ENCODE measurements around the gene CFAP119. TPM values are rescaled to one million over a fixed set of nuclear protein-coding genes. Genes with fewer than 3 reads are reported as not detected.
"Not testable (repeated sequence)": the region's sequence is repeated elsewhere in the genome, so short reads cannot be mapped to it uniquely, and the experiment has no call there.

The CFAP119 gene
- total RNA-seq: 1 to 10 TPM; 5.9 to 7.8 TPM
- long read RNA-seq, partial matches to known transcripts: 0 of 4 reads
- long read RNA-seq, other reads (novel, unspliced or antisense): 3 of 4 reads

DNA sequence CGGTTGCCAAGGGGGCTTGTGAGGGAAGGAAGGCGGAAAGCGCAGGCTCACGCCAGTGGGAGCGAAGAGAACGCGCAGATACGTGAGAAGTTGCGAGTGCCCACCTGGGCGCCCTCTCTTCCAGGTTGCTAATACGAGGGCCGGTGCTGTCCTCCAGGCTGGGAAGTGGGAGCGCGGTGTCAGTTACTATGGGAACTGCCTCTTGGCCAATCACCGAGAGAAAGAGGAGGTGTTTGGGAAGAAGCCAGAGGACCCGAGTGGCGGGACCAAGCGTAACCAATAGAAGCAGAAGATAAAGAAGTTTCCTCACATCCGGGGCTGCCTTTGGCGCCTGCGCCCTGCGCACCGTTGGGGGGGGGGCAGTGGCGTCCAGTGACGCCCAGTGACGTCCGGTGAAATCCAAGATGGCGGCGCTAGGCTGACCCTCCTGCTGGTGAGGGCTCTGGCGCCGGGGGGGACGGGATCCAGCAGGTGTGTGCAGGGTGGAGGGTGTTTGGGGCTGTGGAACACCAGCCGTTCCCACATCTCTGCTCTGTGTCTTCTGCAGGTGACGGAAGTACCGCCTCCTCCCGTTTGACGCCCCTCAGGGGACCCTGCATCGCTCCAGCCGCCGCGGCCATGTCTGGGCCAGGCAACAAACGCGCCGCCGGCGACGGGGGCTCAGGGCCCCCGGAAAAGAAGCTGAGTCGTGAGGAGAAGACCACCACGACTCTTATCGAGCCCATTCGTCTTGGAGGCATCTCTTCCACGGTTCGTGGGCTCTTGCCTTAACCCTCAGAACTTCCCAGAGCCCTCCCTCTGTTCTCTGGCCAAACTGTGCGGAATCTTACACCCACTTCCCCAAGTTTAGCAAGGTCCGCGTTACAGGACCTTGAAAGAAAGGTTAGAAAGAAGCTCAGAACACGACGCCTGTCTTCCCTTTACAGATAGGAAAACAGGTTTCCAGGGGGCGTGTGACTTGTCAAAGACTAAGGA lies at the start of gene CFAP119, which contains the start of gene RNF40:
TSS of gene CFAP119 (minus strand) at position 135 of the 975 bp plus-strand sequence. CDS start 314 bp downstream, outside the sequence.
TSS of gene RNF40 (plus strand) at position 395 of the 975 bp plus-strand sequence. CDS start at position 619, 224 bp downstream.
- intact Hi-C loops (cut with DNase I, micrococcal nuclease): no loop called here
- peak; percentile 95 to 97 for DNase-seq
- peak; percentile 93 for ATAC-seq

GRCh38 chr16:30809675-30810074 lies 47.8 kb upstream of the CFAP119 start:
- ATAC-seq; DNase-seq; intact Hi-C loops (cut with DNase I, micrococcal nuclease): not testable (repeated sequence)

GRCh38 chr16:30808890-30809426 lies 47.1 kb upstream of the CFAP119 start:
- ATAC-seq; DNase-seq; intact Hi-C loops (cut with DNase I, micrococcal nuclease): not testable (repeated sequence)

GRCh38 chr16:30808146-30808545 lies 46.3 kb upstream of the CFAP119 start:
- DNase-seq (no peak), ATAC-seq (no peak)
- intact Hi-C loops (cut with DNase I, micrococcal nuclease): no loop called here

- peak; percentile 94 for ATAC-seq
- peak; percentile 87 to 92 for DNase-seq
- intact Hi-C loops (cut with DNase I, micrococcal nuclease): no loop called here
These were observed 43.7 kb upstream of the CFAP119 start for GRCh38 chr16:30805370-30806169.

- ATAC-seq: peak; percentile 24
These were observed 43.2 kb upstream of the CFAP119 start for GRCh38 chr16:30805056-30805369.

DNA sequence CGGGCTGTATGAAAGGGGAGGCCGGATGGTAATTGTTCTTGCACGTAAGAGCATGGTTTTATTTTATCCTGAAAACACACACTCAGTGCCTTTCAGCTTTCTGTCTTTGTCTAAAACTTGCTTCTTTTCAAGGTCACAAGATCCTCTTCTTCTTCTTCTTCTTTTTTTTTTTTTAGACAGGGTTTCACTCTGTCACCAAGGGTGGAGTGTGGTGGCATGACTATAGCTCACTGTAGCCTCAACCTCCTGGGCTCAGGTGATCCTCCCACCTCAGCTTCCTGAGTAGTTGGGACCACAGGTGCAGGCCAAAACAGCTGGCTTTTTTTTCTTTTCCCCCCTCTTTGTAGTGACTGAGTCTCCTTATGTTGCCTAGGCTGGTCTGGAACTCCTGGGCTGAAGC lies 41.1 kb upstream of the CFAP119 start:
- intact Hi-C loops (cut with DNase I, micrococcal nuclease): no loop called here
- no peak for ATAC-seq
- no peak for DNase-seq

More at GRCh38 chr16:30805056-30805369, 43.2 kb upstream of the CFAP119 start:
- intact Hi-C loops (cut with DNase I, micrococcal nuclease): no loop called here
- peak in 1 of 2 donors; percentile 45 for DNase-seq

- peak; percentile 47 for ATAC-seq
- intact Hi-C loops (cut with DNase I, micrococcal nuclease): no loop called here
These were observed 35.9 kb upstream of the CFAP119 start for GRCh38 chr16:30797670-30798309.

DNA sequence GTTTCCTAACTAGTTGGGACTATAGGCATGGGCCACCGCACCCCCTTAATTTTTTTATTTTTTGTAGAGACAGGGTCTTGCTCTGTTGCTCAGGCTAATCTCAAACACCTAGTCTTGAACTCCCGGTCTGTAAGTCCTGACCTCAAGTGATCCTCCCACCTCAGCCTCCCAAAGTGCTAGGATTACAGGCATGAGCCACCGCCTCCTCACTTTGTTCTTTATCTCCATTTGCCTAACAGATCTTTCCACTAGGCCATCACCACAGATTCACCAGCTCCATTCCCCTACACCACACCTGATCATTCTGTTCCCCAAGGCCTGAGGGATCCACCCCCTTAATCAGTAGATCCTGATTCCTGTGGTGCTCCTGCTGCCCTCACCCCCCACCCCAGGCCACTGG lies 32.8 kb upstream of the CFAP119 start:
- ATAC-seq (no peak), DNase-seq (no peak)
- intact Hi-C loops (cut with DNase I, micrococcal nuclease): no loop called here

More at GRCh38 chr16:30797670-30798309, 35.9 kb upstream of the CFAP119 start:
- DNase-seq: no peak

DNA sequence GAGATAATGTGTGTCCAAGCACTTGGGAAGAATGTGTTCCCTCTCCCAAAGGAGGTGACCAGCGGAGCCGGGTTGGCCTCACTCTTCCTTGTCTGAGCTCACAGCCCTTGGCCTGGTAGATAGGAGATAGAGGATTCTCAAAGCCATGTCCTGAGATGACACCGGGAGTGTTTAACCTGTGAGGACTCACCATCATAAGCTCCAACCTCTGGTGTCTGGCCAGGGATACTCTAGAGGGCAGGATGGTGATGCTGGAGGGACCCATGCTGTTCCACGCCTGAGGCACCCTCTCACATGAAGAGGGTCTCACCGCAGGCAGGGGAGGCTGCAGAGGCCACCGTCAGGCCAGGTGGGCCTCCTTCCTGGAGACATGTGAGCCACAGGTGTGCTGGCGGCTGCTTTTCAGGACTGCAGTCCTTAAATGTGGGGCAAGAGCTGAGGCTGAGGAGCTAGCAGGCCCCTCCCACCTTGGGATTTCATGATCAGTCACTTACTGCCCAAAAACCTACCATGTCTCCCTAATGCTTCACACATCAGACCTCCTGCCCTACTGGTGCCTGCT lies 31.7 kb upstream of the CFAP119 start:
- intact Hi-C loops (cut with DNase I, micrococcal nuclease): no loop called here
- DNase-seq (no peak), ATAC-seq (no peak)

GRCh38 chr16:30787613-30788378 lies 25.9 kb upstream of the CFAP119 start:
- no peak for DNase-seq
- ATAC-seq: peak; percentile 42

GRCh38 chr16:30786936-30787612 lies 25.2 kb upstream of the CFAP119 start, which contains the start of gene ZNF629:
ZNF629 (minus strand) TSS chr16:30787205; CDS start chr16:30784482, 2,723 bp downstream.
- peak; percentile 80 for ATAC-seq
- peak; percentile 75 to 78 for DNase-seq
- intact Hi-C loops (cut with DNase I, micrococcal nuclease): no loop called here

More at GRCh38 chr16:30787613-30788378, 25.9 kb upstream of the CFAP119 start:
- intact Hi-C loops (cut with DNase I, micrococcal nuclease): no loop called here

DNA sequence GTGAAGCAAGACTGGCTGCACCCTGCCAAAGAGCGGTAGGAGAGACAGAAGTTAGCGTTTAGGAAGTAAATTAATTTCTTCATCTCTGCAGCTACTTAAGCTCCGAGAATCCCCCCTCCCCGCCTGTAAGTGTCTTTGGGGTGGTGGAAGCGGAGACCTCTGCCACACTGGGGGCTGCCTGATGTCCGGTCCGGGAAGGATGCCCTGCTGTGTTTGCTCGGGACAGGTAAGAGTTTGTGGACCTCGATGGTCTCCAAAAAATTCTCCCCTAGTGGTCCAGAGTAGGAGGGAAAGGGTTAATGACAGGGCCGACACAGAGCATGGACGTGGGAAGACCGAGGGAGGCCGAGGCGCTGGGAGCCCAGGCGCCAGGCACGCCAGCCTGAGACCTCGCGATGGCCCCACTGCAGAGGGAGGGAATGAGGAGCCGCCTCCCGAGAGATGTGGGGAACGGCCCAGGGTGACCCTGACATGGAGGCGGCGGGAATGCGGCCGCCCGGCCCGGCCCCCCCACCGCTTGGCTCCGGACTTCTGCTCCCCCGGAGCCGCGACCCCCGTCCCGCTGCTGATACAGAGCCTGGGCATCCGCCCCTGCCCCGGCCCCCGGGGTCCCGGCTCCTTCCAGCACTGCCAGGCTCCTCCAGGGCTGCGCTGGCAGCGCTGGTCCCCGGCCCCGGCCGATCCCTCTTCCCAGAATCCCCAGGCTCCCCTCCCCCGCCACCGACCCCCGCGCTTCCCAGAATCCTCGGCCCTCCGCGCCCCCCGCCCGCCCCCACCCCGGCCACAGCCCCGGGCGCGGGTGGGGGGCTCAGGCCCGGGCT lies 24.5 kb upstream of the CFAP119 start:
- ATAC-seq: peak; percentile 66
- intact Hi-C loops (cut with DNase I, micrococcal nuclease): no loop called here
- DNase-seq: peak in 1 of 2 donors; percentile 52

DNA sequence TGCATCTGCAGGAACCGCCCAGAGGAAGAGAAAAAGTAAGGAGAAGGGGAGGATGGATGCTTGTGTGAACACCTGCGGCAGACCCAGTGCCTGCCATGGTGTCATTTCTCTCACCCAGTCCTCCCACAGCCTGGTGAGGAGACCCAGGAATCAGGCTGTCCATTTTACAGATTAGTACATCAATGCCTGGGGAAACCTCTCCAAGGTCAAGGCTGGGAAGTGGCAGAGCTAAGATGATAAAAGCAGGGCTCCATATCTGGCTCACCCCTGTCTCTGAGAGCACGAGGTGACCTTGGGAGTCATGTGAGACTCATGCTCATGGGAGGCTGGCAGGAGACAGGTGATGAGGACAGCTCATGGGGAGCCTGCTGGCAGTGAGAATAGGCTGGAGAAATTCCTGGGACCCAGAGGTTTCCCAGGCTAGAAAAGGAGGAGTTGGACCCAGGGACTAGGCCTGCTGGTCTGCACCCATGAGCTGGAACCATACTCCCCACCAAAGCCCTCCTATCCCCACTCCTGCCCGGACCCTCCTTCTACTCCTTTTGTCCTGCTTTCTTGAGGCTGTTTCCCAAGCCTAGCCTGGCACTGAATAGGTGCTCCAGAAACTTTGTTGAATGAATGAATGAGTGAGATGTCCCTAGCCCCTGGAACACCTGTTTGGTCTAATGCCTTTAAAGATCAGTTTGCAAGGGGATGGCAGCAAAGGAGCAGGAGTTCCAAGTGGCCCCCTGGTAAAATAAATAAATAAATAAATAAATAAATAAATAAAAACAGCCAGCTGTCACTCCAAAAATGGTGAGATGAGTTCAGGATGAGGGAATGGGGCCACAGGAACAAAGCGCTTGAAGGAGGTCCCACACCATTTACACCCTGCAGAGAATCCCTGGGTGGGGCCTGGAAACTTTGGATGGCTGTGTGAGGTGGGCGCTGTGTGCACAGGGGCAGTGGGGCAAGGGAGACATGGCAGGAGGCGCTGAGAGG lies 23.6 kb upstream of the CFAP119 start:
- DNase-seq: no peak
- intact Hi-C loops (cut with DNase I, micrococcal nuclease): no loop called here
- no peak for ATAC-seq

DNA sequence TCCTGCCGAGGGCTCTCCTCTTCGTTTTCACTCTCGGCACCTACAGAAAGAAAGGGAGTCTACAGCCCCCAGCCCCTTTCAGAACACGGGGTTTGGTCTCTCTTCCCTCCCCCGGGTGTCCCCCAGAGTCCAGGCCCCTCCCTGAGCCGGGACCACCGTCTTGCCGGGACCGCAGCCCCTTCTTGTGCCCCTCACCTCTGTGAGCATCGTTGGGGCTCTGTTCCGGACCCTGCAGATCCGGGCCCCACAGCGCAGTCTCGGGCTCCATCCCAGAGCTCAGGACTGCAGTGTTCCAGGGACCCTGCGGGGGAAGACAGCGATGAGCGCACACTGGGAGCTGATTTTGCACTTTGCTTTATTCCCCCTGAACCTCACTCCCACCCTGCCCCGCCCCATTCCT lies 22.4 kb upstream of the CFAP119 start:
- intact Hi-C loops (cut with DNase I, micrococcal nuclease): no loop called here
- DNase-seq: no peak
- no peak for ATAC-seq
